Stimulated activated CD8-positive, alpha-beta memory T cell treated with anti-CD3 and anti-CD28 coated beads, Interleukin-7, amount 100 ng/mL, for 1 hour (primary cell): ENCODE measurements around the gene NAE1.
A peak's percentile ranks its signal among the peaks of the same experiment; 100 is the strongest.
"Not testable (repeated sequence)": the region's sequence is repeated elsewhere in the genome, so short reads cannot be mapped to it uniquely, and the experiment has no call there.

Source experiments
- DNase-seq, 2 donors: peaks; one replicate each; pipeline ENCODE4 v3.0.0-alpha.2; 2020; ENCODE audit warnings: low read depth in 2 of 2

Gene NAE1

GRCh38 chr16:66830422-66831404 lies at the start of gene NAE1:
Gene NAE1, minus strand, starts transcription at chr16:66830976. Its CDS starts 77 bp downstream, at chr16:66830899.
- DNase-seq, result peak; percentile 72 to 80

GRCh38 chr16:66878067-66878466 lies 47.3 kb upstream of the NAE1 start:
- DNase-seq, result no peak

GRCh38 chr16:66874079-66874775 lies 43.5 kb upstream of the NAE1 start:
- no peak for DNase-seq

- DNase-seq, result no peak
Observed at GRCh38 chr16:66873685-66874055, 42.9 kb upstream of the NAE1 start.

- peak; percentile 75 to 76 for DNase-seq
Observed at GRCh38 chr16:66872943-66873684, 42.3 kb upstream of the NAE1 start.

GRCh38 chr16:66872559-66872942 lies 41.8 kb upstream of the NAE1 start:
- no peak for DNase-seq

GRCh38 chr16:66871840-66872239 lies 41.1 kb upstream of the NAE1 start:
- DNase-seq, result no peak

GRCh38 chr16:66871363-66871762 lies 40.6 kb upstream of the NAE1 start:
- DNase-seq, result not testable (repeated sequence)

- DNase-seq, result no peak
Observed at GRCh38 chr16:66869424-66869823, 38.6 kb upstream of the NAE1 start.

GRCh38 chr16:66863707-66864106 lies 32.9 kb upstream of the NAE1 start:
- no peak for DNase-seq

GRCh38 chr16:66862023-66862520 lies 31.3 kb upstream of the NAE1 start:
- no peak for DNase-seq

GRCh38 chr16:66859397-66860068 lies 28.8 kb upstream of the NAE1 start:
- no peak for DNase-seq

- no peak for DNase-seq
Observed at GRCh38 chr16:66858740-66859396, 28.1 kb upstream of the NAE1 start.

GRCh38 chr16:66857437-66857836 lies 26.7 kb upstream of the NAE1 start:
- DNase-seq, result no peak

GRCh38 chr16:66856801-66857200 lies 26.0 kb upstream of the NAE1 start:
- DNase-seq, result no peak

GRCh38 chr16:66856184-66856730 lies 25.5 kb upstream of the NAE1 start:
- no peak for DNase-seq

- DNase-seq, result no peak
Observed at GRCh38 chr16:66853261-66854139, 22.7 kb upstream of the NAE1 start.

- no peak for DNase-seq
Observed at GRCh38 chr16:66851166-66851964, 20.6 kb upstream of the NAE1 start.
